Activated CD4-positive, alpha-beta T cell treated with anti-CD3 and anti-CD28 coated beads, Interleukin-2, amount 50 U/mL, for 48 hours (primary cell): ENCODE data around the gene TMEM94.
"Not testable (repeated sequence)": the region's sequence is repeated elsewhere in the genome, so short reads cannot be mapped to it uniquely, and the experiment has no call there.

ENCODE experiments used
- DNase-seq, 2 experiments: peaks; one replicate each; pipeline ENCODE4 v3.0.0-alpha.2; 2020

The TMEM94 gene

DNA sequence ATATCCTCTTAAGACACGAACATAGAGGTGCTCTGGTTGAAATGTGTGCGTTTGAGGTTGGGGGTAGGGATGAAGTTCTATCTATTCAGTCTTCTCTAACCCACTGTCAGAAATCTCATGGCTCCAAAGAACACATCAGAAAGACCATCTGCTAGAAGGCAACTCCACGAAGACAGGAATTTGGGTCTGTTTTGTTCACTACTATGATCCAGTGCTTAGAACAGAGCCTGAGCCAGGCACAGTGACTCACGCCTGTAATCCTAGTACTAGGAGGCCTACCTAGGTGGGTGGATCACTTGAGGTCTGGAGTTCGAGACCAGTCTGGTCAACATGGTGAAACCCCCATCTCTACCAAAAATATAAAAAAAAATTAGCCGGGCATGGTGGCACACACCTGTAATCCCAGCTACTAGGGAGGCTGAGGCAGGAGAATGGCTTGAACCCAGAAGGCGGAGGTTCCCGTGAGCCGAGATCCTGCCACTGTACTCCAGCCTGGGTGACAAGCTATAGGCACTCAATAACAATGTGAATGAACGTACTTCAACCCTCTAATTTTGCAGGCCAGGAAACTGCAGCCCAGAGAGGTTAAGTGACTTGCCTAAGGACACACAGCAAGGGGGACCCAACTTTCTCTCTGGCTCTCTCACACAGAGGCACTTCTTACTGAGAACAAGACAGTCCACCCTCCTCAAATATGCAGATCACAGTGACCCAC, 56.6 kb downstream of the TMEM94 start:
- DNase-seq = no peak

DNA sequence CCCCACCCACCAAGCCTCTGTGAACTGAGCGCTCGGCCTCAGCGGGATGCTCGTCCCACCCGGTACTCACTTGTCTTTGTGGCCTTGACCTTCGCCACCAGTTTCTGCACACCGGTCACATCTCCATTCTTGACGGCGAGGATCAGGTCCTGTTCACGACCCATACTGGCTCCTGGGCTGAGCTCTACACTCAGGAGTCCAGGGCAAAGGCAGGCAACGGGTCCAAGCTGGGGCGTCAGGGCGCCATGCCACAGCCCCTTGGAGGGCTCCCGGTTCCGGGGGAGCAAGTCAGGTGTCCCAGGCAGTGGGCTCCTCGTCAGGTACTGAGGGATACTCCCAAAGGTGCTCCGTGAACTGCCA, 57.2 kb downstream of the TMEM94 start:
- no peak for DNase-seq

DNA sequence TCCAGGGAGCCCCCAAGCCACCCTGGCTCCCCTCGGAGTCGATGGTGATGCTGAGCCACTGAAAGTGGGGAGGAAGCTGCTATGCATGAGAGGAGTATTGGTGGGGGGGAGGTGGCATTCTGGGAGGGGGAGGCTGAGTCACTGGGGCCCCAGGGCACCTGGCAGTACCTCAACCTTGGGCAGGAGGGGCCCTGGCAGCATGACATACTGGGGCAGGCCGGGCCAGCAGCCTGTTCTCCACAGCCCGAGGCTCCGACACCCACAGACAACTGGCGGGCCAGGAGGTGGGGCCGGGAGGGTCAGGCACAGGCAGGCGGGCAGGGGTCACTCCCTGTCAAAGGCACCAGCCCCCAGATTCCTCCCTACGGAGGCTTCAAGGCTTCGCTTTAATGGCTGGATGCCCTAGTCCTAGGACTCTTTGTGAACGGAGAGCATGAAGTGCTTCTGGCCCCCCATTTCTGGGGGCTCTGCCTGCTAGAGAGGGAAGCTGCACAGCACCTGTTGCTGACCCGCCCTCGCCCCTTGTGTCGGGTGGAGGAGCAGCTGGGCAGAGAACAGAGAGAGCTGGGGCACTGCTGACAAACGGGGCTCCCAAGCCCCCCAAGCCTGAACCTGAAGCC, 58.0 kb downstream of the TMEM94 start:
- no peak for DNase-seq

DNA sequence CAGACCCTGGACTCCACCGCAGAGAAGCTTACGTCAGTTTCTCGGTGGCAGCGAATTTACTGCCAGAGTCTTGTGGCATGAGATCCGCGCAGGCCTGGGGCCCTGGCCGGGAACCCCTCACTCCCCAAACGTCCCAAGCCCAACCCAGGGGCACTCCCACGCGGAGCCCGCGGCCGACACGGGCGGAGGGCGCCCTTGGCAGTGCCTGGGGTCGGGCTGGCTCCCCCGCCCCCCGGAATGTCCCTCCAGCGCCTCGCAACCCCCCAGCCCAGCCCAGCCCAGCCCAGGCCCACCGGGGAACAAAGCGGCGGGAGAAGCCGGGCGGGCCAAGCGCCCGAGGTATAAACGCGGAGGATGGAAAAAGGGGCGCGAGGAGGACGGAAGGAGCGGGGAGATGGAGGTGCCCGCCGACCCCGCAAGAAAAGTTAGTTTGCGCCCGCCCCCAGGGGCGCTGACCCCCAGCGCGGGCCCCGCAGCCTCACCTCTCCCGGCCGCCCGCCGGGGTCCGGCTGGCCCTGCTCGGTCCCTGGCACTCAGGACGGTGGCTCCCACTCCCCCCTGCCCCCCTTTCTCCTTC, 58.6 kb downstream of the TMEM94 start:
- peak in 1 of 2 experiments; percentile 16 for DNase-seq

DNA sequence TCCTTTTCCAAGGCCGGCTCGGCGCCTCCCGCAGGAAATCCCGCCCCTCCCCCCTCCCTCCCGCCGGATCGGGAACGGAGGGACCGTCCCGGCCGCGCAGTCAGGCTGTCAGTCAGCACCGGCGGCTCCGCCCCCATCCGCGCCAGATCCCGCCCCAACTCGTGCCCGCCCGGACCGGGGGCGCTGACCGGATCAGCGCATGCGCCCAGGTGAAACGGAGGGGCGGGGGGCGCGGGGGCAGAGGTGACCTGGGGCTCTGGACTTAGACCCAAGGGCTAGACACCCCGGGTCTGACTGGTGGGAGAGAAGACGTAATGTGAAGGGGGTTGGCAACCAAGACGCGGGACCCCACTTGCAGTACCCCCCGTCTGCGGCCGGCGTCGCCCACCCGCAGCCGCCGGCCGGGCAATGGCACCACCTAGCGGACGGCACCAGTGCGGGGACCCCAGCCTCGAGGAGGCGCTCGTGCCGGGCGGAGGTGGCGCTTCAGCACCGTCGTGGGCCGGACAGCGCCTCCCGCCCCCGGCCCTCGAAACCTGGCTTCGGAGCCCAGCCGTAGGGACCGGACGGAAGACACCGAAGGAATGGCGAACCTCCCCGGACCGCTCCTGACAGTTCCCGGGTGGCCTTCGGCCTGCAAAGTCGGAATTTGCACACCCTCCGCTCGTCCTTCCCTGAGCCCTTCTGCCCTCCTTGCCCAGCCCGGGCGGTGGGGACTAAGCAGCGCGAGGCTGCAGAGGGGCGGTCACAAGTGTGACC, 59.2 kb downstream of the TMEM94 start, which contains the start of gene CASKIN2:
Gene CASKIN2 (minus strand): TSS at position 42 of the 759 bp plus-strand sequence. CDS start 1,733 bp downstream, outside the sequence.
- DNase-seq = peak; percentile 92 to 93

DNA sequence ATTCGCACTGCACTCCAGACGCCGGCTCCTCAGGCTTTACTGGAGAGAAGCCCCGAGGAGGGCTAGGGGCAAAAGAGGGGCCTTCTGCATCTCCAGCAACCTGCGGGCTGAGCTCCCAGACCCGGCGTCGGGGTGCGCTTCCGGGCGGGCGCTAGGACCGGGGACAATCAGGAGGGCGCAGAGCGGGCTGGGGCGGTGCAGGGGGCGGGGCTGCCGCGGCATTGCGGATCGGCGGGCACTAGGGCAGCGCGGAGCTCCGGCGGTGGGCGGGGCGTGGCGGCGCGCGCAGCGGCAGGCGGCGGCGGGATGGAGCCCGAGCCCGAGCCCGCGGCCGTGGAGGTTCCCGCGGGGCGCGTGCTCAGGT, 59.8 kb downstream of the TMEM94 start, which contains the start of gene TSEN54:
Gene TSEN54 (plus strand): TSS at position 274 of the 364 bp plus-strand sequence. CDS start 33 bp downstream, at position 307.
- peak; percentile 96 to 97 for DNase-seq

DNA sequence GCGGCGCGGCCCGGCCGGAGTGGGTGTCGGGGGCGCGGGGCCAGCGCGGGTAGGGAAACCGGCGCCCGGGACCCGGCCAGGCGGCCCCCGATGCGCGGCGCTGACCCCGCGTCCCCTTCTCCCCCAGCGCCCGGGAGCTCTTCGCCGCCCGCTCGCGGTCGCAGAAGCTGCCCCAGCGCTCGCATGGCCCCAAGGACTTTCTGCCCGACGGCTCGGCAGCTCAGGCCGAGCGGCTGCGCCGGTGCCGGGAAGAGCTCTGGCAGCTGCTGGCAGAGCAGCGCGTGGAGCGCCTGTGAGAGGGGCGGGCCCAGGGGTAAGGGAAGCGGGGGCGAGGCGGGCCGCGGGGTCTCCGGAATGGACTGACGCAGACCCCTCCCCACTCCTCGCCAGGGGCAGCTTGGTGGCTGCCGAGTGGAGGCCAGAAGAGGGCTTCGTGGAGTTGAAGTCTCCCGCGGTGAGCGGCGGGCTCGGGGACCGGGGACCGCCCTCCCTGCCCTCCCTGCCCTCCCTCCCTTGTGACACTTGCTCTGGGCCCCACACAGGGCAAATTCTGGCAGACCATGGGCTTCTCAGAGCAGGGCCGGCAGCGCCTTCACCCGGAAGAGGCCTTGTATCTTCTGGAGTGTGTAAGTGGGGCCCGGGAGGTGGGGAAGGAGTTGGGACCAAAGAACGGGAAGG, 60.3 kb downstream of the TMEM94 start:
- peak; percentile 44 for DNase-seq

DNA sequence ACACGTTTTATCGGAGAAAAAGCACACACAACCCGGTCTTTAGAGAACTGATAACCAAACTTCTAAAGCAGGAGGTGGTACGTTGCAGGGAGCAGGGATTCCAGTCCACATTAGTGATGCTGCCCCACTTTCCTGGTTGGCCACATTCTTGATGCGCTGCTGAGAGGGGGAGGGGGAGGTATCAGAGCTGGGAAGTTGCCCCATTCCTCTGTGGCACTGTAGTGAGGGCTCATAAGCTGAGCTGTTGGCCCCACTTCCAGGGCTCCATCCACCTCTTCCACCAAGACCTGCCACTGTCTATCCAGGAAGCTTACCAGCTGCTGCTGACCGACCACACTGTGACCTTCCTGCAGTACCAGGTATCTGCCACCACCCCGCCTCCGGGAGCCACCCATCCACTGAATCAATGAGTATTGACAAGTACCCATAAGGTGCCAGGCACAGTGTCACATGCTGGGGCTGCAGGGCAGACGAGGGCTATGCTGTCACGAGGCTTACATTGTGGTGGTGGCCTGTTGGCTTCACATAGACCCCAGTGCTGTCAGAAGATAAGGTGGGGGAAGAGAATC, 60.9 kb downstream of the TMEM94 start:
- peak; percentile 52 to 58 for DNase-seq

DNA sequence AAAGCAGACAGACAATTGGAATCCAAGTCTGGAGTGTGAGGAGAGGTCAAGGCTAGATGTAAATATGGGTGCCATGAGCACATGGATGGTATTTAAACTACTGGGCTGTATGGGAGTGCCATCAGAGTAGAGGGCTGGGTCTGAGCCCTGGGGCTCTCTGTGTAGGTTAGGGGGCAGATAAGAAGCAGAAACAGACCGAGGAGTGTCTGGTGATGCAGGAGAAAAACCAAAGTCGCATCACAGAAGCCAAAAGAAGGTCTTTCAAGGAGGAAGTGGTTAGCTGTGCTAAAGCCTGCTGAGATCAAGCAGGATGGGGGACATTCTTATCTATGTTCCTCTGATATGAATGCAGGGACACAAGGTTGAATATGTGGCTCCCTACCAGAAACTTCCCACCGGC, 61.8 kb downstream of the TMEM94 start:
- DNase-seq = no peak

DNA sequence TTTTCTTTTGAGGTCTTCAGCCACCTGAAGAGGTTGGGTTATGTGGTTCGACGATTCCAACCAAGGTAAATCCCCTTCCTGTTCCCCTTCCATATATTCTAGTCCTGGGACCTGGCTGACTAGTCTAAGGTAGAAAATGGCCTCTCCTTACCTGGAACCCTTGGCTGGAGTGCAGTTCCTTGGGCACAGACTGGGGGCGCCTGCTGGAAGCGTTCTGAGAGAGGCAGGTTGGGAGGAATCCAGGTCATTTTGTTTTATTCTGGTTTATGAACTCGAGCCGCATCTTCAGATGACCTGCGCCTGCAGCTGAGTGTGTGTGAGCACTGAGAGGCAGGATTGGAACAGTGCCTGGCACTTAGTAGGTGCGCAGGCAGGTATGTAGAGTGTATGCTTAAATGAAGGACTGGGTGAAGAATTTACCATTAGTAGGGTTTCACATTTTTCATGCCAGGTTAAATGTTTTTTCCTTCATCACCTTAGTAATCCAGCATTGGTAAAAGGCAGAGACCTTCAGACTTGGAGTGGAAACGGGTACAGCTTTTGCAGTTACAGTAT, 62.6 kb downstream of the TMEM94 start:
- no peak for DNase-seq

DNA sequence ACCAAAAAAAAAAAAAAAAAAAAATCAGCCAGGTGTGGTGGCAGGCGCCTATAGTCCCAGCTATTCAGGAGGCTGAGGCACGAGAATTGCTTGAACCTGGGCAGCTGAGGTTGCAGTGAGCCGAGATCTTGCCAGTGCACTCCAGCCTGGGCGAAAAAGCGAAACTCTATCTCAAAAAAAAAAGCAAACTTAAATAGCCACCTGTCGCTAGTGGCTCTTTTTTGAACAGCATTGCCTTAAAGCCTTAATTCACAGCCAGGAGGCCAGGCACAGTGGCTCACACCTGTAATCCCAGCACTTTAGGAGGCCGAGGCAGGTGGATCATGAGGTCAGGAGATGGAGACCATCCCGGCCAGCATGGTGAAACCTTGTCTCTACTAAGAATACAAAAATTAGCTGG, 64.0 kb downstream of the TMEM94 start:
- DNase-seq = not testable (repeated sequence)

DNA sequence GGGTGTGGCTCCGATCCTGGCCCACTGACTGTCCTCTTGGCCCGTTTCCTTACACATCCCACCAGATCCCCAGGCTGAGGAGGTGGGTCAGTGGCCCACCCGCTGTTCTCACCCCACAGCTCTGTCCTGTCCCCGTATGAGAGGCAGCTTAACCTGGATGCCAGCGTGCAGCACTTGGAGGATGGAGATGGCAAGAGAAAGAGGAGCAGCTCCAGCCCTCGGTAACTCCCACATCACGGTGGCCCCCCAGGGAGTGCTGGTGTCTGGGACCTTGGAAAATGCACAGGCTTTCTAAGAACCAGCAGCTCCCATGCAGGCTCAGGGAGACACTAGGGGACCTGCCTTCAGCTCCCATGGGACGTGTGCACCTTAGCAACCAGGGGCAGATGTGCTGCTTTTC, 64.9 kb downstream of the TMEM94 start:
- DNase-seq = no peak

DNA sequence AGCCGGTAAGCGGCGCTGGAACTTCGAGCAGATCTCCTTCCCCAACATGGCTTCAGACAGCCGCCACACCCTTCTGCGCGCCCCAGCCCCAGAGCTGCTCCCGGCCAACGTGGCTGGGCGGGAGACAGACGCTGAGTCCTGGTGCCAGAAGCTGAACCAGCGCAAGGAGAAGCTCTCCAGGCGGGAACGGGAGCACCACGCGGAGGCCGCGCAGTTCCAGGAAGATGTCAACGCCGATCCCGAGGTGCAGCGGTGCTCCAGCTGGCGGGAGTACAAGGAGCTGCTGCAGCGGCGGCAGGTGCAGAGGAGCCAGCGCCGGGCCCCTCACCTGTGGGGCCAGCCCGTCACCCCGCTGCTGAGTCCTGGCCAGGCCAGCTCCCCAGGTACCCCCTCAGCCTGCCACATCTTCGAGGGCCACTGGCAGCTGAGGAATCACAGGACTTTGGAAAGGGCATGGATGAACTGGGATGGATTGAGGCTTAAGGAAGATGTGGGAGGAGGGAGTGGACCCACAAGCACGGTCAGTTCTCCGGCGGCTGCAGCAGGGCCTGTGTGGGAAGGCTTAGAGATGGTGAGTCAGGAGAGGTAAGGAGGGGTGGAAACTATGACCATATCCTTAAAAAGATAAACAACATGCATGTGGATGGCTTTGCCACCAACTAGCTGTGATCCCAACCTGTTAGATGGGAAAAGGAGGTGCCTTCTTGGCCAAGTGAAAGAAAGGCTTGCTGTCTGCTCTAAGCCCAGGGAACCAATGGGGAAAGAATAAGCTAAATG, 65.7 kb downstream of the TMEM94 start:
- no peak for DNase-seq

DNA sequence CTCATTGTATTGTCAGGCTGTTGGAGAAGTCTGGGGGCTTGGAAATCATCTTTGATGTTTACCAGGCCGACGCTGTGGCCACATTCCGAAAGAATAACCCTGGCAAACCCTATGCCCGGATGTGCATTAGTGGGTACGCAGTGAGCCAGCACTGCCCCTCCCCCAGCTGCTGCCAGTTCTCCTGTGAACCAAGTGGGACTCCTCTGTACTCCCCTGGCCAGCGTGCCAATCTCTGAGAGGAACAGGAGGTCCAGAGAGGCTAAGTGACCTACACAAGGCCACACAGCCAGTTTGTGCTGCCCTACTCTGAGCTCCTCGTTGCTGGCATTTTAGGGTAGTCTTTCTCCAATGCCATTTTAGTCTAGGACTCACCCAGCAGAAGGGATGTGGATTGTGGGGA, 67.2 kb downstream of the TMEM94 start:
- DNase-seq = no peak

DNA sequence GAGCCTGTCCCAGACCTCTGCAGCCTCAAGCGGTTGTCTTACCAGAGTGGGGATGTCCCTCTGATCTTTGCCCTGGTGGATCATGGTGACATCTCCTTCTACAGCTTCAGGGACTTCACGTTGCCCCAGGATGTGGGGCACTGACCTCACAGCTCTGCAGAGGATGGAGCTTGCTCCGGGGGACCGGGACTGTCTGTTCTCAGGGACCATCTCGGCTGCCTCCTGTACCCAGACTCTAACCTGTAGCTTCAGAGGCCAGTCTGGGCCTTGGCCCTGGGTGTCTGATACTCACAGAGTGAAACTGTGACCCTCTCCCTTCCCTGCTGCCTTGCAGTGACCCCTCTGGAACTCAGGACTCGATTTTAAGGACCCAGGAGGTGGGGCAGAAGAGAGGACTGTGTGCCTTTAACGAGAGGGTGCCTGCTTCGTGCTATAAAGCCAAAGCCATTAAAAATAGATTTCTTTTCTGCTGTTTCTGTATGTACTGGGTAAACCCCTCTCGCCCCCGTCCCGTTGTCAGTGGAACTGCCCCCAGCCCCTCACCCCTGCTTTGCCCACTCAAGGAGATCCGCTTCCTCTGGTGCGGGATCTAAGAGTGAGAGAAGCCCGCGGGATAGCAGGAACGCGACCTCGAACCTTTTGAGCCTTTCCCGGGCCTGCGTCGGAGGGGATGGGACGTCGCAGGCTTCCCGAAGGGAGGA, 68.0 kb downstream of the TMEM94 start:
- no peak for DNase-seq

DNA sequence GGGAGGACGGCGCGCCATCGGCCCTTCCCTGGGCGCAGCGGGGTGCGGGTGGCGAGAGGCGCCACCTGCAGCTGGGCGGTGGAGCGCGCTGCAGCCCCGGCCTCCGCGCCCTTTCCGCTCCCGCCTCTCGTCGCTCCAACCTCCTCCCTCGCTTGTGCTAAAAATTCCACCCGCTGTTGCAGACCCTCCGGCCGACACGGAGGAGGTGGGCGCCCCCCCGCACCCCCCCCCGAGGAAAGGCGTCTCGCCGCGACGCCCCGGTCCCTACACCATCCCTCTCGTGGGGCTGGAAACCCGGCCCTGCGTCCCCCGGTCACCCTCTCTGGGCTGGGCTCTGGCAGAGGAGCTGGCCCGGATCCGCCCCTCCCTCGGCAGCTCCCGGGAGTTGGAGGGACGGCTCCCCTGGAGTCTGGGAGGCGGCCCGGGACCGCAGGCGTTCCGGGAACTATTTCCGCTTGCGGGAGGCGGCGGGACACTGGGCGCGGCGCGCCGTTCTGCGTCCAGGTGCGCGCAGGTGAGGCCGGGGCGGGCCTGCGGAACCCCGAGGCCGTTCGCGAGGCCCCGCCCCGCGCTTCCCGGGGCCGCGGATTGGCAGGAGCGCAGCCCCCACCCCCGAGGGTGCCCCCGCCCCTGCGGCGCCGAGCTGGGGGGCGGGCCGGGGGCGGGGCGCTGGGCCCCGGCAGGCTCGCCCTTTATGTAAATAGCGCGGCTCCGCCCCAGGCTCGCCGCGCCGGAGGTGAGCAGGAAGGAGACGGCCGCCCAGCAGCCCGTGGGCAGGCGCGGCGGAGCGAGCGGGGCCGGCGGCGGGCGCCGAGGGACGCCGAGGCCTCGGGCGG, 68.8 kb downstream of the TMEM94 start, which contains the start of gene LLGL2:
Gene LLGL2 (plus strand): TSS at position 728 of the 836 bp plus-strand sequence. CDS start 17,730 bp downstream, outside the sequence.
- DNase-seq = peak; percentile 71 to 76

DNA sequence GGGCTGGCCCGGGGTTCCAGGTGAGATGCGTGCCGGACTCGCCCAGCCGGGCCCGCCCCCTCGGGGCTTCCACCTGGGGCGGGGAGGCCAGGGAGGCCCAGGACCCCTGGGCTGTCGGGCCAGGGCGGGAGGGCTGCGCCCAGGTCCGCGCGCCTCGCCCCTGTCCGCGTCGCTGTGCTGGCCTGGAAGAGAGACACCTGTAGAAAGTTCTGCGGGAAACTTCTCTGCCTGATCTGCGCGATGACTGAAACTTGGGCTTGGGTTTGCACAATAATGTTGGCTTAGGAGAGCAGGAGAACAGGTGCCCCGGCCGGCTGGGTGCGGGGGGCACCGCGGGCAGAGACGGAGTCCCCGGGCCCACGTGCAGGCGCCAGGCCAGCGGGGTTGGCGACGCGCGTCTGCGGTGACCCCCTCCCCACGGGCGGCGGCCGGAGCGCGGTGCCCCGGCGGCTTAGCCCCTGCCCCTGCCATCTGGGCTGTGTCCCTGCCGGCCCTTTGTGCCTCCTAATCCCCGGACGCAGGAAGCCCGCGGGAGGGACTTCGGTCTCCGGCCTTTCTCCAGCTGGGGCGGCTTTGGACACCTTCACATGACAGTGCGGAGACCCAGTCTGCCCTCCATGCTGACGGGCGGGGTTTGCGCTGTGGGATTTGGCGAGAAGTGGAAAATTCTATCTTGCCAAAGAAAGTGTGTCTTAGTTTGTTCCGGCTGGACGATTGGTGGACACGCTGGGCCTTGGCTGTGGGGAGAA, 69.5 kb downstream of the TMEM94 start:
- peak in 1 of 2 experiments; percentile 13 for DNase-seq

DNA sequence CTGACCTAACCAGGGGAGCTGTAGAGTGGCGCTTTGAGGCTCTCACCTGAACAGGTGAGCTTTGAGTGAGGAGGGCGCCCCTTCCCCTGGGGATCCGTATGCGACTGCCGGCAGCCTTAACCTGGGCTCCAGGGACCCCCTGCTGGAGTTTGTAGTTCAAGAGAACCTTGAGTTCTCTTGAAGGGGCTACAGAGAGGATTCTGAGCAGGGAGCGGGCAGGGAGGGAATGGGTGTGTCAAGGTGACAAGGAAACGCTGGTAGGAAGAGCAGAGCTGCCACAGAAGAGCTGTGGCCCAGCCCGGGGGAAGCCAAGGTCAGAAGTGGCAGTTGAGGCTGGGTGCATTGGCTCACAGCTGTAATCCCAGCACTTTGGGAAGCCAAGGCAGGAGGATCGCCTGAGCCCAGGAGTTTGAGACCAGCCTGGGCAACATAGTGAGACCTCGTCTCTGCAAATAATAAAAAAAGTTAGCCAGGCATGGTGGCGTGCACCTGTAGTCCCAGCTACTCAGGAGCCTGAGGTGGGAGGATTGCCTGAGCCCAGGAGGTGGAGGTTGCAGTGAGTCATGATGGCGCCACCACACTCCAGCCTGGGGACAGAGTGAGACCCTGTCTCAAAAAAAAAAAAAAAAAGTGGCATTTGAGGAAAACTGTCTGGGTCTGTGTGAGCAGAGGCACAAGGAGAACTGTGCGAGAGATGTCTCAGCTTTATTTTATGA, 70.3 kb downstream of the TMEM94 start:
- DNase-seq = no peak
